Liver (tissue), 9 donors: Measurements from ENCODE around the gene BLVRA. TPM values are rescaled to one million over a fixed set of nuclear protein-coding genes. Genes with fewer than 3 reads are reported as not detected.

Experiments used
- DNase-seq: peaks from one replicate; pipeline ENCODE4 v3.0.0-alpha.2; 2017; ENCODE audit warnings: low spot score
- H3K27ac ChIP-seq, 2 donors: one replicate each; pipeline ENCODE4 v1.7.0; 2013; ENCODE audit warnings: inconsistent platforms in 2 of 2, low read length in 2 of 2, control low read depth in 1 of 2, low read depth in 1 of 2, mild to moderate bottlenecking in 1 of 2
- H3K27me3 ChIP-seq, 4 donors: one replicate each; pipeline versions ENCODE4 v1.6.1 to v1.7.0; 2013; ENCODE audit warnings: low read length in 3 of 4, inconsistent platforms in 1 of 4, mild to moderate bottlenecking in 1 of 4, moderate library complexity in 1 of 4; ENCODE audit not compliant: control insufficient read depth in 4 of 4, insufficient read depth in 4 of 4
- H3K36me3 ChIP-seq, 4 donors: one replicate each; pipeline versions ENCODE4 v1.6.1 to v1.7.0; 2013; ENCODE audit warnings: low read length in 3 of 4, mild to moderate bottlenecking in 3 of 4, low read depth in 1 of 4, moderate library complexity in 1 of 4; ENCODE audit not compliant: control insufficient read depth in 4 of 4, insufficient read depth in 3 of 4
- H3K4me1 ChIP-seq, 4 donors: one replicate each; pipeline versions ENCODE4 v1.6.1 to v1.7.0; 2013; ENCODE audit warnings: low read length in 3 of 4, mild to moderate bottlenecking in 3 of 4, moderate library complexity in 1 of 4; ENCODE audit not compliant: control insufficient read depth in 4 of 4, insufficient read depth in 4 of 4
- H3K4me3 ChIP-seq, 3 donors: one replicate each; pipeline versions ENCODE4 v1.6.1 to v1.7.0; 2013; ENCODE audit warnings: low read length in 3 of 3, control low read depth in 1 of 3, low read depth in 1 of 3, mild to moderate bottlenecking in 1 of 3
- H3K9ac ChIP-seq, 2 donors: one replicate each; pipeline ENCODE4 v1.7.0; 2013; ENCODE audit warnings: low read length in 2 of 2, mild to moderate bottlenecking in 2 of 2, moderate library complexity in 2 of 2, control low read depth in 1 of 2, low read depth in 1 of 2
- H3K9me3 ChIP-seq, 4 donors: one replicate each; pipeline versions ENCODE4 v1.6.1 to v1.7.0; 2013; ENCODE audit warnings: low read length in 3 of 4; ENCODE audit not compliant: control insufficient read depth in 4 of 4
- EGR1 ChIP-seq, 2 donors: IDR thresholded peaks; 2 replicates each; pipeline ENCODE4 v1.6.1; 2016 to 2018; ENCODE audit warnings: antibody characterized with exemption in 2 of 2, low read depth in 2 of 2
- FOXA1 ChIP-seq: IDR thresholded peaks from 2 replicates; pipeline ENCODE4 v1.6.1; 2016; ENCODE audit warnings: antibody characterized with exemption
- FOXA2 ChIP-seq: IDR thresholded peaks from 2 replicates; pipeline ENCODE4 v1.6.1; 2016; ENCODE audit warnings: antibody characterized with exemption
- GABPA ChIP-seq, 2 donors: IDR thresholded peaks in 1 of 2; conservative IDR thresholded peaks in 1 of 2; 2 replicates each; pipeline ENCODE4 v1.6.1; 2016; ENCODE audit warnings: antibody characterized with exemption in 2 of 2, mild to moderate bottlenecking in 1 of 2, moderate library complexity in 1 of 2
- HNF4A ChIP-seq, 2 donors: conservative IDR thresholded peaks; 2 replicates each; pipeline ENCODE4 v1.6.1; 2016; ENCODE audit warnings: antibody characterized with exemption in 2 of 2, mild to moderate bottlenecking in 2 of 2
- HNF4G ChIP-seq: IDR thresholded peaks from 2 replicates; pipeline ENCODE4 v1.6.1; 2016; ENCODE audit warnings: antibody characterized with exemption
- JUND ChIP-seq, 2 donors: IDR thresholded peaks; 2 replicates each; pipeline ENCODE4 v1.6.1; 2016; ENCODE audit warnings: antibody characterized with exemption in 2 of 2
- NR2F2 ChIP-seq: IDR thresholded peaks from 2 replicates; pipeline ENCODE4 v1.6.1; 2016; ENCODE audit warnings: antibody characterized with exemption
- RAD21 ChIP-seq, 2 donors: IDR thresholded peaks; 2 replicates each; pipeline ENCODE4 v1.6.1; 2016; ENCODE audit warnings: antibody characterized with exemption in 2 of 2, mild to moderate bottlenecking in 2 of 2
- RXRA ChIP-seq, 2 donors: IDR thresholded peaks; 2 replicates each; pipeline ENCODE4 v1.6.1; 2017 to 2018; ENCODE audit warnings: antibody characterized with exemption in 2 of 2, mild to moderate bottlenecking in 1 of 2
- SP1 ChIP-seq: IDR thresholded peaks from 2 replicates; pipeline ENCODE4 v1.6.1; 2018; ENCODE audit warnings: antibody characterized with exemption, mild to moderate bottlenecking
- TAF1 ChIP-seq: conservative IDR thresholded peaks from 2 replicates; pipeline ENCODE4 v1.6.1; 2016; ENCODE audit warnings: antibody characterized with exemption, mild to moderate bottlenecking
- YY1 ChIP-seq: IDR thresholded peaks from 2 replicates; pipeline ENCODE4 v1.6.1; 2016; ENCODE audit warnings: antibody characterized with exemption, mild to moderate bottlenecking
- WGBS: extraction: QIAGEN DNeasy Blood & Tissue Kit; methylation state at CpG from one replicate; pipeline ENCODE4 v1.1.7; 2013; 5-methylcytosine and 5-hydroxymethylcytosine counted together
- polyA plus RNA-seq, 2 donors: library from polyadenylated mRNA; stranded (reverse) in 1 of 2; unstranded in 1 of 2; fragments of 200-250 nt in 1 of 2; fragments of >200 nt in 1 of 2; fragmentation: Nextera tagmentation in 1 of 2; extraction: Ambion mirVana in 1 of 2; gene quantifications; one replicate each; pipeline versions ENCODE4 v1.2.1 to v1.2.3, GENCODE V29; 2013 to 2015
- total RNA-seq, 2 donors: library from RNA; depleted of rRNA; stranded (reverse); fragments of >200 nt; gene quantifications; one replicate each; pipeline ENCODE4 v1.2.3, GENCODE V29; 2014
- TF ChIP-seq, protein P1 (sequence below): IDR thresholded peaks from 2 replicates; pipeline ENCODE4 v1.6.1; 2016; ENCODE audit warnings: antibody characterized with exemption
- TF ChIP-seq, protein P2 (sequence below): IDR thresholded peaks from 2 replicates; pipeline ENCODE4 v1.6.1; 2016; ENCODE audit warnings: antibody characterized with exemption
- TF ChIP-seq, protein P3 (sequence below): IDR thresholded peaks from 2 replicates; pipeline ENCODE4 v1.6.1; 2016; ENCODE audit warnings: antibody characterized with exemption
- TF ChIP-seq, protein P4 (sequence below): fragments of 150-350 bp; IDR thresholded peaks from 2 replicates; pipeline ENCODE4 v1.5.1; 2017; ENCODE audit warnings: improper control_type of control experiment, low read depth, low read length; ENCODE audit not compliant: missing input control
- TF ChIP-seq, protein P5 (sequence below): IDR thresholded peaks from 2 replicates; pipeline ENCODE4 v1.6.1; 2016; ENCODE audit warnings: antibody characterized with exemption, mild to moderate bottlenecking
- donor health status: healthy.
- donor health status: healthy.
- donor health status: healthy.
- donor health status: healthy.
- donor health status: healthy.

Gene BLVRA
- total and polyA plus RNA-seq, 4 donors: 5.1 to 23.5 (median 6.8) TPM

DNA sequence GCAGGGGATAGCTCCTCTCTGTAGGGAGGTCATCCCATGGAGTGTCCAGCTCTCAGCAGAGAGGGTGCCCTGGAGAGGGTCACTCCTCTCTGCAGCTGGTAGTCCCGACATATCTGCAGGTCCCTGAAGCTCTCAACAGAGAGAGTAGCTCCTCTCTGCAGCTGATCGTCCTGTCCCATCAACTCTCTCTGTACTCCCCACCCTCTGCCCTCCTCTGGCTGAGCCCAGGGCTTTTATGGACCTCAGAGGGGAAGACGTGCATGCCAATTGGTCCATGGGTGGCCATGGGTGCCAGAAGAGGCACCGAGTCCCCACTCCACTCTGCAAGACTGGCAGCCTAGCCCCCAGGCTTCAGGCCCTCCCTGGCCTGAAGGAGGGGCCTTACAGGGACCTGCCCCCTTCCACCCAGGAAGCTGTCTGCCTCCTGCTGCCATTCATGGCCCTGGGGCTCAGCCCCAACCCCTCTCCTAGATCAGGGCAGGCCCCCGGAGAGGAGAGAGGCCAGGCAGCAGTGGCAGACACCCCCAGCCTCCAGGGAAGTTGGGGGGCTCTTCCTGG, 9.0 kb upstream of the BLVRA start:
- DNase-seq: no peak
- 66% methylated on average over 5 of the region's 5 CpGs for WGBS
- Histone ChIP-seq H3K9ac (no peak overlapping the region), H3K4me3 (no peak overlapping the region), H3K36me3 (no peaks in the 10 kb centered on the region), H3K27me3 (no peaks in the 10 kb centered on the region), H3K27ac (no peak overlapping the region), H3K4me1 (peaks cover 0 to under 1% (median 0%) of the 10 kb centered on the region in 4 donors), H3K9me3 (no peaks in the 10 kb centered on the region)
- TF ChIP-seq RAD21 (IDR thresholded peaks at IDR 0.05): no peak
- TF ChIP-seq, protein P1, sequence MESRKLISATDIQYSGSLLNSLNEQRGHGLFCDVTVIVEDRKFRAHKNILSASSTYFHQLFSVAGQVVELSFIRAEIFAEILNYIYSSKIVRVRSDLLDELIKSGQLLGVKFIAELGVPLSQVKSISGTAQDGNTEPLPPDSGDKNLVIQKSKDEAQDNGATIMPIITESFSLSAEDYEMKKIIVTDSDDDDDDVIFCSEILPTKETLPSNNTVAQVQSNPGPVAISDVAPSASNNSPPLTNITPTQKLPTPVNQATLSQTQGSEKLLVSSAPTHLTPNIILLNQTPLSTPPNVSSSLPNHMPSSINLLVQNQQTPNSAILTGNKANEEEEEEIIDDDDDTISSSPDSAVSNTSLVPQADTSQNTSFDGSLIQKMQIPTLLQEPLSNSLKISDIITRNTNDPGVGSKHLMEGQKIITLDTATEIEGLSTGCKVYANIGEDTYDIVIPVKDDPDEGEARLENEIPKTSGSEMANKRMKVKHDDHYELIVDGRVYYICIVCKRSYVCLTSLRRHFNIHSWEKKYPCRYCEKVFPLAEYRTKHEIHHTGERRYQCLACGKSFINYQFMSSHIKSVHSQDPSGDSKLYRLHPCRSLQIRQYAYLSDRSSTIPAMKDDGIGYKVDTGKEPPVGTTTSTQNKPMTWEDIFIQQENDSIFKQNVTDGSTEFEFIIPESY: no peak
- no peak for TF ChIP-seq JUND (IDR thresholded peaks at IDR 0.05)
- TF ChIP-seq, protein P2, sequence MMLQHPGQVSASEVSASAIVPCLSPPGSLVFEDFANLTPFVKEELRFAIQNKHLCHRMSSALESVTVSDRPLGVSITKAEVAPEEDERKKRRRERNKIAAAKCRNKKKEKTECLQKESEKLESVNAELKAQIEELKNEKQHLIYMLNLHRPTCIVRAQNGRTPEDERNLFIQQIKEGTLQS: no peak
- TF ChIP-seq SP1: no peak
- TF ChIP-seq HNF4G: no peak
- no peak for TF ChIP-seq FOXA2
- no peak for TF ChIP-seq TAF1
- TF ChIP-seq, protein P3, sequence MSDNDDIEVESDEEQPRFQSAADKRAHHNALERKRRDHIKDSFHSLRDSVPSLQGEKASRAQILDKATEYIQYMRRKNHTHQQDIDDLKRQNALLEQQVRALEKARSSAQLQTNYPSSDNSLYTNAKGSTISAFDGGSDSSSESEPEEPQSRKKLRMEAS: no peak
- no peak for TF ChIP-seq EGR1 (IDR thresholded peaks at IDR 0.05; ENCODE audit: low read depth in 2 of 2)
- TF ChIP-seq NR2F2: no peak
- no peak for TF ChIP-seq RXRA (IDR thresholded peaks at IDR 0.05)
- no peak for TF ChIP-seq HNF4A (conservative IDR thresholded peaks at IDR 0.05)

DNA sequence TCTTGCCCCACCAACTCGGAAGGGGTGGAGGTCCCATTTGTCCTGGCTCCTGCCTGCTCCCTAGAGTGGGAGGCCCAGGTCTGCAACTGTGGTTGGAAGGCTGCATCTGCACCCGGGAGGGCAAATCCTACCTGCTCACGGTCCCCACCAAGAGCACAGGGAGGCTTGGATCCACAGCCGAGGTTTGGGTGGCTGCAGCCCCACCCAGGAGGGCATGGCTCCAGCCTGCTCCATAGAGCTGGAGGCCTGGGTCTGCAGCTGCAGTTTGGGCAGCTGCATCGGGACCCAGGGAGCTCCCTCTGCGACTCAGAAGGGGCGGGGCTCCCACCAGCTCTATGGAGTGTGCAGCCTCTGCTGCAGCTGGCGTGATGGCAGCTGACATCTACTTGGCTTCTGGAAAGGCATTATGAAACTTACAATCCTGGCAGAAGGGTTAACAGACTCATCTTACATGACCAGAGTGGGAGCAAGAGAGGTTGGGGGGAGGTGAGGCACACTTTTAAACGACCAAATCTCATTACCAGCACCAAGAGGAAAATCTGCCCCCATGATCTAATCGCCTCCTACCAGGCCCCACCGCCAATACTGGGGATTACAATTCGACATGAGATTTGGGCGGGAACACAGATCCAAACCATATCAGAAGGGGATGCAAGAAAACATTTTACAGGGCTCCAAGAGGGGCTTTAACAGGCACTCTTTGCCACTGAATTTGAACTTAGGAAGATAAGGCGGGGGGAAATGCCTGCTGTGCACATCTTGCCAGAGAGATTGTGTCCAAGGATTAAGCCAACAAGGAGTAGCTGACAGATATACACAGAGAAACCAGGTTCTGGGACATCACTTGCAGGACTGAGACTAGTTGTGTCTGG, 8.2 kb upstream of the BLVRA start:
- no peaks in the 10 kb centered on the region for H3K9me3 ChIP-seq
- no peaks in the 10 kb centered on the region for H3K27me3 ChIP-seq
- no peak overlapping the region for H3K4me3 ChIP-seq
- no peaks in the 10 kb centered on the region for H3K36me3 ChIP-seq
- H3K27ac ChIP-seq: no peak overlapping the region
- peaks cover 0 to 2% (median 0%) of the 10 kb centered on the region in 4 donors for H3K4me1 ChIP-seq
- no peak for DNase-seq
- 77% methylated on average over 14 of the region's 14 CpGs for WGBS
- TF ChIP-seq, protein P2: no peak
- TF ChIP-seq HNF4G: no peak
- no peak for TF ChIP-seq RXRA (IDR thresholded peaks at IDR 0.05)
- TF ChIP-seq, protein P4, sequence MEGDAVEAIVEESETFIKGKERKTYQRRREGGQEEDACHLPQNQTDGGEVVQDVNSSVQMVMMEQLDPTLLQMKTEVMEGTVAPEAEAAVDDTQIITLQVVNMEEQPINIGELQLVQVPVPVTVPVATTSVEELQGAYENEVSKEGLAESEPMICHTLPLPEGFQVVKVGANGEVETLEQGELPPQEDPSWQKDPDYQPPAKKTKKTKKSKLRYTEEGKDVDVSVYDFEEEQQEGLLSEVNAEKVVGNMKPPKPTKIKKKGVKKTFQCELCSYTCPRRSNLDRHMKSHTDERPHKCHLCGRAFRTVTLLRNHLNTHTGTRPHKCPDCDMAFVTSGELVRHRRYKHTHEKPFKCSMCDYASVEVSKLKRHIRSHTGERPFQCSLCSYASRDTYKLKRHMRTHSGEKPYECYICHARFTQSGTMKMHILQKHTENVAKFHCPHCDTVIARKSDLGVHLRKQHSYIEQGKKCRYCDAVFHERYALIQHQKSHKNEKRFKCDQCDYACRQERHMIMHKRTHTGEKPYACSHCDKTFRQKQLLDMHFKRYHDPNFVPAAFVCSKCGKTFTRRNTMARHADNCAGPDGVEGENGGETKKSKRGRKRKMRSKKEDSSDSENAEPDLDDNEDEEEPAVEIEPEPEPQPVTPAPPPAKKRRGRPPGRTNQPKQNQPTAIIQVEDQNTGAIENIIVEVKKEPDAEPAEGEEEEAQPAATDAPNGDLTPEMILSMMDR: no peak
- TF ChIP-seq YY1: no peak
- TF ChIP-seq, protein P1: no peak
- TF ChIP-seq RAD21 (IDR thresholded peaks at IDR 0.05): no peak
- TF ChIP-seq, protein P5, sequence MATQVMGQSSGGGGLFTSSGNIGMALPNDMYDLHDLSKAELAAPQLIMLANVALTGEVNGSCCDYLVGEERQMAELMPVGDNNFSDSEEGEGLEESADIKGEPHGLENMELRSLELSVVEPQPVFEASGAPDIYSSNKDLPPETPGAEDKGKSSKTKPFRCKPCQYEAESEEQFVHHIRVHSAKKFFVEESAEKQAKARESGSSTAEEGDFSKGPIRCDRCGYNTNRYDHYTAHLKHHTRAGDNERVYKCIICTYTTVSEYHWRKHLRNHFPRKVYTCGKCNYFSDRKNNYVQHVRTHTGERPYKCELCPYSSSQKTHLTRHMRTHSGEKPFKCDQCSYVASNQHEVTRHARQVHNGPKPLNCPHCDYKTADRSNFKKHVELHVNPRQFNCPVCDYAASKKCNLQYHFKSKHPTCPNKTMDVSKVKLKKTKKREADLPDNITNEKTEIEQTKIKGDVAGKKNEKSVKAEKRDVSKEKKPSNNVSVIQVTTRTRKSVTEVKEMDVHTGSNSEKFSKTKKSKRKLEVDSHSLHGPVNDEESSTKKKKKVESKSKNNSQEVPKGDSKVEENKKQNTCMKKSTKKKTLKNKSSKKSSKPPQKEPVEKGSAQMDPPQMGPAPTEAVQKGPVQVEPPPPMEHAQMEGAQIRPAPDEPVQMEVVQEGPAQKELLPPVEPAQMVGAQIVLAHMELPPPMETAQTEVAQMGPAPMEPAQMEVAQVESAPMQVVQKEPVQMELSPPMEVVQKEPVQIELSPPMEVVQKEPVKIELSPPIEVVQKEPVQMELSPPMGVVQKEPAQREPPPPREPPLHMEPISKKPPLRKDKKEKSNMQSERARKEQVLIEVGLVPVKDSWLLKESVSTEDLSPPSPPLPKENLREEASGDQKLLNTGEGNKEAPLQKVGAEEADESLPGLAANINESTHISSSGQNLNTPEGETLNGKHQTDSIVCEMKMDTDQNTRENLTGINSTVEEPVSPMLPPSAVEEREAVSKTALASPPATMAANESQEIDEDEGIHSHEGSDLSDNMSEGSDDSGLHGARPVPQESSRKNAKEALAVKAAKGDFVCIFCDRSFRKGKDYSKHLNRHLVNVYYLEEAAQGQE: no peak
- TF ChIP-seq FOXA1: no peak
- no peak for TF ChIP-seq JUND (IDR thresholded peaks at IDR 0.05)
- no peak for TF ChIP-seq EGR1 (IDR thresholded peaks at IDR 0.05; ENCODE audit: low read depth in 2 of 2)
- TF ChIP-seq, protein P3: no peak
- no peak for TF ChIP-seq HNF4A (conservative IDR thresholded peaks at IDR 0.05)
- TF ChIP-seq NR2F2: no peak
- no peak for TF ChIP-seq GABPA (IDR thresholded peaks at IDR 0.05 in 1 of 2, conservative IDR thresholded peaks at IDR 0.05 in 1 of 2)
- no peak for TF ChIP-seq SP1
- TF ChIP-seq TAF1: no peak
- no peak for TF ChIP-seq FOXA2
- no peak overlapping the region for H3K9ac ChIP-seq
